ENCODE data around the gene SAA1. TPM values are rescaled to one million over a fixed set of nuclear protein-coding genes. Genes with fewer than 3 reads are reported as not detected.

Gene SAA1
- total RNA-seq, 1 experiment from 2014 or later: 55.7 TPM

- ChIA-PET CTCF (interaction anchor here (0.6 to 1.3 kb wide), 2 partner anchors 10 to 894 kb away, joined by 3 read pairs; no protein-coding TSS in a partner anchor), POLR2A (interaction anchor here (0.8 to 1.3 kb wide), 4 partner anchors 17 to 147 kb away, joined by 3 to 6 read pairs (median 3); partner anchors contain the start of gene LDHA)
- H3K36me3 Mint-ChIP-seq (ENCODE audit: insufficient read depth, unreplicated experiment): peaks cover 7% of the 10 kb centered on the region
- intact Hi-C loops (cut with micrococcal nuclease): loop anchor here (10.0 kb wide), 2 partner anchors 246 to 486 kb away; no protein-coding TSS in a partner anchor
- peak; percentile 85 for DNase-seq (ENCODE audit: unreplicated experiment)
- BruUV-seq (replicated peaks): no TSS peak
- H3K4me1 Mint-ChIP-seq (ENCODE audit: insufficient read depth, unreplicated experiment): peaks cover 36% of the 10 kb centered on the region
- H3K27ac Mint-ChIP-seq (ENCODE audit: low read depth, unreplicated experiment): no peak within 1 kb of the TSS
- no peaks in the 10 kb centered on the region for H3K9me3 Mint-ChIP-seq (ENCODE audit: unreplicated experiment)
- peak within 1 kb of the TSS; percentile 36 for H3K4me3 Mint-ChIP-seq (ENCODE audit: unreplicated experiment)
- TF ChIP-seq CTCF (IDR thresholded peaks at IDR 0.05; ENCODE audit: unreplicated experiment): no peak
- H3K27me3 Mint-ChIP-seq (ENCODE audit: insufficient read depth, unreplicated experiment): no peaks in the 10 kb centered on the region
These were observed 17.5 kb upstream of the SAA1 start, which contains the start of gene SAA2 for GRCh38 chr11:18248561-18248960. Gene SAA2, minus strand, starts transcription at chr11:18248668. Its CDS starts 657 bp downstream, at chr11:18248011.

- no peak overlapping the region for H3K27ac Mint-ChIP-seq (ENCODE audit: low read depth, unreplicated experiment)
- TF ChIP-seq CTCF (IDR thresholded peaks at IDR 0.05; ENCODE audit: unreplicated experiment): no peak
- ChIA-PET POLR2A (interaction anchor here (0.6 to 0.9 kb wide), 2 partner anchors 12 to 57 kb away, joined by 3 read pairs; no protein-coding TSS in a partner anchor), CTCF (interaction anchor here (0.6 to 1.5 kb wide), 3 partner anchors 9 to 63 kb away, joined by 3 to 11 read pairs (median 4); no protein-coding TSS in a partner anchor)
- H3K9me3 Mint-ChIP-seq (ENCODE audit: unreplicated experiment): no peaks in the 10 kb centered on the region
- H3K36me3 Mint-ChIP-seq (ENCODE audit: insufficient read depth, unreplicated experiment): no peaks in the 10 kb centered on the region
- H3K4me3 Mint-ChIP-seq (ENCODE audit: unreplicated experiment): no peak overlapping the region
- H3K27me3 Mint-ChIP-seq (ENCODE audit: insufficient read depth, unreplicated experiment): no peaks in the 10 kb centered on the region
- DNase-seq (ENCODE audit: unreplicated experiment): no peak
- intact Hi-C loops (cut with micrococcal nuclease): no loop called here
- BruUV-seq (replicated peaks): no TSS peak
- H3K4me1 Mint-ChIP-seq (ENCODE audit: insufficient read depth, unreplicated experiment): peaks cover 19% of the 10 kb centered on the region
These were observed 12.8 kb upstream of the SAA1 start for GRCh38 chr11:18253233-18253632.

- ChIA-PET CTCF (interaction anchor here (1.3 kb wide), 1 partner anchor 10 kb away, joined by 5 read pairs; no protein-coding TSS in a partner anchor), POLR2A (interaction anchor here (0.9 kb wide), 1 partner anchor 12 kb away, joined by 3 read pairs; no protein-coding TSS in a partner anchor)
- no peaks in the 10 kb centered on the region for H3K36me3 Mint-ChIP-seq (ENCODE audit: insufficient read depth, unreplicated experiment)
- H3K27ac Mint-ChIP-seq (ENCODE audit: low read depth, unreplicated experiment): no peak overlapping the region
- no peaks in the 10 kb centered on the region for H3K27me3 Mint-ChIP-seq (ENCODE audit: insufficient read depth, unreplicated experiment)
- no peak for TF ChIP-seq CTCF (IDR thresholded peaks at IDR 0.05; ENCODE audit: unreplicated experiment)
- intact Hi-C loops (cut with micrococcal nuclease): no loop called here
- BruUV-seq (replicated peaks): no TSS peak
- no peak overlapping the region for H3K4me3 Mint-ChIP-seq (ENCODE audit: unreplicated experiment)
- no peaks in the 10 kb centered on the region for H3K9me3 Mint-ChIP-seq (ENCODE audit: unreplicated experiment)
- H3K4me1 Mint-ChIP-seq (ENCODE audit: insufficient read depth, unreplicated experiment): peaks cover 14% of the 10 kb centered on the region
- no peak for DNase-seq (ENCODE audit: unreplicated experiment)
These were observed 12.2 kb upstream of the SAA1 start for GRCh38 chr11:18253778-18254338.

DNA sequence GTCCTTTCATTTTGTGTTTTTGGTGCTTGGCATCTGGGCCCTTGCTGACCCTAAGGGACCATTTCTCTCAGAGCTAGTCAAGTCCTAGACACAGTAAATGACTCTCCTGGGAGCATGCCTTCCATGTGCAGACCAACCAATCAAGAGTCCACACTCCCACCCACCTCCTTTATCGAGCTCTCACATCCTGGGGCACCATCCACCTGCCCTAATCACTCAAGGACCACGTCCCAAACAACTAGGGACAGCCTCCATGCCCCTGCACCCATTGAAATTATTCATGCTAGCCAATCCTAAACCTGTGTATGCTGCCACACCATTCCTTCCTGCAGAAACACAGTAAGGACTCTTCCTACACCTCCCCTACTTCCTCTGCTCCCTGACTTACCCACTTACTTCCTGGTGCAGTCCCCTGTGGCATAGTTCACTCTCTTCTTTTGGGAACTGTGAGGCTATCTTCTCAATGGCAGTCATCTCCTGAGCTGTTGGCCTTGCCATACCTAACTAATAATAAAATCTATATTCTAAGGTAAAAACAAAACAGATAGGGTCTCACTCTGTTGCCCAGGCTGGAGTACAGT lies 11.2 kb upstream of the SAA1 start:
- no peak for DNase-seq (ENCODE audit: unreplicated experiment)
- ChIA-PET POLR2A (no interaction called here), CTCF (interaction anchor here (1.1 to 1.3 kb wide), 2 partner anchors 9 to 11 kb away, joined by 3 to 5 read pairs; no protein-coding TSS in a partner anchor)
- H3K27me3 Mint-ChIP-seq (ENCODE audit: insufficient read depth, unreplicated experiment): no peaks in the 10 kb centered on the region
- no peak for TF ChIP-seq CTCF (IDR thresholded peaks at IDR 0.05; ENCODE audit: unreplicated experiment)
- intact Hi-C loops (cut with micrococcal nuclease): no loop called here
- H3K36me3 Mint-ChIP-seq (ENCODE audit: insufficient read depth, unreplicated experiment): no peaks in the 10 kb centered on the region
- H3K4me3 Mint-ChIP-seq (ENCODE audit: unreplicated experiment): no peak overlapping the region
- no TSS peak for BruUV-seq (replicated peaks)
- peaks cover 9% of the 10 kb centered on the region for H3K4me1 Mint-ChIP-seq (ENCODE audit: insufficient read depth, unreplicated experiment)
- no peaks in the 10 kb centered on the region for H3K9me3 Mint-ChIP-seq (ENCODE audit: unreplicated experiment)
- no peak overlapping the region for H3K27ac Mint-ChIP-seq (ENCODE audit: low read depth, unreplicated experiment)

All from MCF 10A (cell line).